IMR-90 (cell line): ENCODE results near the gene GLCCI1. TPM values are rescaled to one million over a fixed set of nuclear protein-coding genes. Genes with fewer than 3 reads are reported as not detected.

Source experiments
- CTCF ChIP-seq: conservative IDR thresholded peaks from 2 replicates; pipeline ENCODE4 v1.5.1; 2012; ENCODE audit warnings: mild to moderate bottlenecking, low read depth, low read length, improper control_type of control experiment
- polyA plus RNA-seq, 3 experiments: library from polyadenylated mRNA; depleted of rRNA; stranded (reverse); fragments of >200 nt; gene quantifications; 2 replicates each; pipeline ENCODE4 v1.2.3, GENCODE V29; 2012; ENCODE audit warnings: low replicate concordance in 1 of 3
- total RNA-seq: library from RNA; depleted of rRNA; stranded (reverse); fragments of >200 nt; gene quantifications from 2 replicates; pipeline ENCODE4 v1.2.3, GENCODE V29; 2012

Gene GLCCI1
- total and polyA plus RNA-seq, 2 of the 4 experiments (the other 2 are of a cell fraction) = 4.1 to 6.2 TPM

- no peak for TF ChIP-seq CTCF
Measured at GRCh38 chr7:7969306-7970236, 975 bp downstream of the GLCCI1 start (continued).
